HepG2 (cell line): ENCODE measurements around the gene SLC4A11. TPM values are rescaled to one million over a fixed set of nuclear protein-coding genes. Genes with fewer than 3 reads are reported as not detected.

Experiments used
- ARHGAP35 ChIP-seq: sonication (generic); formaldehyde crosslinking; IDR thresholded peaks from 2 replicates; pipeline ENCODE4 v1.9.0; 2022; ENCODE audit warnings: mild to moderate bottlenecking, inconsistent platforms, moderate library complexity, missing genetic modification reagents, borderline replicate concordance
- FOSL2 ChIP-seq: sonication (generic); formaldehyde crosslinking; IDR thresholded peaks from 2 replicates; pipeline ENCODE4 v1.4.0; 2020; ENCODE audit warnings: missing genetic modification reagents
- HNRNPLL ChIP-seq: fragments of 200-400 bp; formaldehyde crosslinking; IDR thresholded peaks from 2 replicates; pipeline ENCODE4 v1.6.1; 2017; ENCODE audit warnings: mild to moderate bottlenecking, low read depth, low read length; ENCODE audit not compliant: poor library complexity, severe bottlenecking
- JARID2 ChIP-seq: sonication (generic); formaldehyde crosslinking; IDR thresholded peaks from 2 replicates; pipeline ENCODE4 v1.8.1; 2023; ENCODE audit warnings: missing genetic modification reagents, inconsistent platforms; ENCODE audit not compliant: insufficient replicate concordance
- MEIS1 ChIP-seq: sonication (generic); formaldehyde crosslinking; IDR thresholded peaks from 2 replicates; pipeline ENCODE4 v1.9.0; 2021; ENCODE audit warnings: mild to moderate bottlenecking, missing genetic modification reagents, moderate library complexity, borderline replicate concordance
- PRMT3 ChIP-seq: sonication (generic); formaldehyde crosslinking; IDR thresholded peaks from 2 replicates; pipeline ENCODE4 v1.8.1; 2022; ENCODE audit warnings: low read depth, mild to moderate bottlenecking, moderate library complexity, missing genetic modification reagents, borderline replicate concordance
- SIX1 ChIP-seq: sonication (generic); formaldehyde crosslinking; IDR thresholded peaks from 2 replicates; pipeline ENCODE4 v1.4.0; 2020; ENCODE audit warnings: missing genetic modification reagents, borderline replicate concordance
- SMAD9 ChIP-seq: sonication (generic); formaldehyde crosslinking; IDR thresholded peaks from 2 replicates; pipeline ENCODE4 v1.5.1; 2020; ENCODE audit warnings: mild to moderate bottlenecking, missing genetic modification reagents
- SPEN ChIP-seq: sonication (generic); formaldehyde crosslinking; IDR thresholded peaks from 2 replicates; pipeline ENCODE4 v1.5.1; 2020; ENCODE audit warnings: low read depth, mild to moderate bottlenecking, missing genetic modification reagents
- TAF1 ChIP-seq: sonication (generic); formaldehyde crosslinking; IDR thresholded peaks from 2 replicates; pipeline ENCODE4 v1.4.0; 2020; ENCODE audit warnings: missing genetic modification reagents
- TAF15 ChIP-seq: fragments of 200-400 bp; formaldehyde crosslinking; IDR thresholded peaks from one replicate; pipeline ENCODE4 v1.6.1; 2018; ENCODE audit warnings: mild to moderate bottlenecking, low read depth, low read length; ENCODE audit not compliant: poor library complexity, severe bottlenecking
- TGIF2 ChIP-seq: IDR thresholded peaks from 2 replicates; pipeline ENCODE4 v1.6.1; 2016; ENCODE audit warnings: control low read depth, missing compliant biosample characterization
- ZNF230 ChIP-seq: sonication (generic); formaldehyde crosslinking; IDR thresholded peaks from 2 replicates; pipeline ENCODE4 v1.4.0; 2020; ENCODE audit warnings: mild to moderate bottlenecking, missing genetic modification reagents
- ZNF431 ChIP-seq: sonication (generic); formaldehyde crosslinking; IDR thresholded peaks from 2 replicates; pipeline ENCODE4 v1.9.0; 2022; ENCODE audit warnings: missing genetic modification reagents, low read depth, mild to moderate bottlenecking, borderline replicate concordance
- ZNF629 ChIP-seq: sonication (generic); formaldehyde crosslinking; conservative IDR thresholded peaks from 2 replicates; pipeline ENCODE4 v1.5.0; 2020; ENCODE audit warnings: missing genetic modification reagents
- ZNF652 ChIP-seq: IDR thresholded peaks from 2 replicates; pipeline ENCODE4 v1.6.1; 2016; ENCODE audit warnings: low read depth, borderline replicate concordance
- ZNF720 ChIP-seq: sonication (generic); formaldehyde crosslinking; IDR thresholded peaks from 2 replicates; pipeline ENCODE4 v1.4.0; 2020; ENCODE audit warnings: missing genetic modification reagents
- ZNF773 ChIP-seq: sonication (generic); formaldehyde crosslinking; IDR thresholded peaks from 2 replicates; pipeline ENCODE4 v1.4.0; 2020; ENCODE audit warnings: missing genetic modification reagents, borderline replicate concordance
- polyA plus RNA-seq, 8 experiments: library from polyadenylated mRNA; depleted of rRNA in 3 of 8; stranded (reverse) in 7 of 8; unstranded in 1 of 8; fragments of >200 nt; fragmentation: Illumina TruSeq in 4 of 8; extraction: Trizol in 4 of 8; gene quantifications; 2 replicates each; pipeline versions ENCODE4 v1.2.1 to v1.2.3, GENCODE V29; 2011 to 2016; ENCODE audit warnings: low read depth in 4 of 8, missing spikeins in 1 of 8, mixed read lengths in 1 of 8; ENCODE audit not compliant: insufficient read depth in 1 of 8
- total RNA-seq, 5 experiments: library from RNA; depleted of rRNA; stranded (reverse); fragments of >200 nt; fragmentation: Illumina TruSeq; extraction: Trizol; gene quantifications; 2 replicates each; pipeline ENCODE4 v1.2.3, GENCODE V29; 2016; ENCODE audit warnings: low read depth in 1 of 5
- TF ChIP-seq, protein P1 (sequence below): IDR thresholded peaks from 2 replicates; pipeline ENCODE4 v1.6.1; 2016; ENCODE audit warnings: missing genetic modification reagents, missing compliant biosample characterization
- TF ChIP-seq, protein P2 (sequence below): IDR thresholded peaks from 2 replicates; pipeline ENCODE4 v1.6.1; 2012; ENCODE audit warnings: low read length, improper control_type of control experiment
- TF ChIP-seq, protein P3 (sequence below): sonication (generic); formaldehyde crosslinking; IDR thresholded peaks from 2 replicates; pipeline ENCODE4 v1.8.0; 2022; ENCODE audit warnings: mild to moderate bottlenecking, missing genetic modification reagents; ENCODE audit not compliant: insufficient replicate concordance
- TF ChIP-seq, protein P4 (sequence below), 2 experiments: sonication (generic) in 1 of 2; formaldehyde crosslinking in 1 of 2; IDR thresholded peaks; 2 replicates each; pipeline versions ENCODE4 v1.4.0 to v1.6.1; 2018 to 2020; ENCODE audit warnings: missing genetic modification reagents in 2 of 2, borderline replicate concordance in 1 of 2, low read depth in 1 of 2, mild to moderate bottlenecking in 1 of 2, missing biosample characterization in 1 of 2

The SLC4A11 gene
- total and polyA plus RNA-seq, 2 of the 13 experiments (the other 11 are each of a cell fraction or from before 2014, with no cell fraction given): 3.9 to 27.0 TPM

DNA sequence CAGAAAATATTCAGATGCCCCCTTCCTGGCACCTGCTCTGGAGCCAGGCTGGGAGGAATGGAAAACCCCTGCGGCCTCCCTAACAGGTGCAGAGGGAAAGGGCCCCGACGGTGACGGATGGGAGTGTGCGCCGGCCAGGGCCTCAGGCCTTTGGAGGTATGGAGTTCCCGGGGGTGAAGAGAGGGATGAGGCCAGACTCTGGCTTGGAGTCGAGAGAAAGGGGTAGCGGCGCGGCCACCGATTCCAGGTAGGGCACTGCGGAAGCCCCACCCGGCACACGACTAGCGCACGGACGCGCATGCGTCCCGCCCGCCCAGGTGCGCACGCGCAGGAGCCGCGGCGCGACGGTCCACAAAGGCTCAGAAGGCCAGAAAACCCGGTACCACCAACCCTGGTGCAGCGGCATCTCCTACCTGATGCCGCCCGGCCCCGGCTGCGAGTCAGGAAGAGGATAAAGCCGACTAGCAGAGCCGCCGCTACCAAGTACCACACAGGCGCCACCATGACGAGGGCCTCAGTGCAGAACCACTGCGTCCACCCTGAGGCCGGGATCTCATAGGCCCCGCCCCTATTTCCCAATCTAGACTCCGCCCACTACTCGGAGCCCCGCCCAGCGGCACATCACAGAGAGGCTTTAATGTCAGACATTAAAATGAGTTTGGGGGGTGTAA is 34.7 kb downstream of the SLC4A11 start, which contains the start of gene DDRGK1 (continued):
- peak; percentile 98 for TF ChIP-seq MEIS1 (CRISPR knock-in tag)
- no peak for TF ChIP-seq ZNF629
- peak; percentile 26; the same call in 1 of the 2 replicates for TF ChIP-seq SIX1
- TF ChIP-seq ZNF431 (CRISPR knock-in tag): peak; percentile 89
- peak; percentile 73 for TF ChIP-seq HNRNPLL
- no peak for TF ChIP-seq PRMT3 (CRISPR knock-in tag)
- no peak for TF ChIP-seq TAF15
- TF ChIP-seq ARHGAP35 (CRISPR knock-in tag): peak; percentile 81; the same call in 1 of the 2 replicates
- TF ChIP-seq, protein P1, sequence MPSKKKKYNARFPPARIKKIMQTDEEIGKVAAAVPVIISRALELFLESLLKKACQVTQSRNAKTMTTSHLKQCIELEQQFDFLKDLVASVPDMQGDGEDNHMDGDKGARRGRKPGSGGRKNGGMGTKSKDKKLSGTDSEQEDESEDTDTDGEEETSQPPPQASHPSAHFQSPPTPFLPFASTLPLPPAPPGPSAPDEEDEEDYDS (CRISPR knock-in tag): peak; percentile 77
- TF ChIP-seq JARID2: peak; percentile 75
- TF ChIP-seq TGIF2 (CRISPR knock-in tag): peak; percentile 87
- no peak; the same call in 1 of the 2 replicates for TF ChIP-seq ZNF720
- peak; percentile 99 for TF ChIP-seq ZNF230
- peak; percentile 93 for TF ChIP-seq TAF1 (CRISPR knock-in tag)
- TF ChIP-seq FOSL2: no peak
- TF ChIP-seq, protein P2, sequence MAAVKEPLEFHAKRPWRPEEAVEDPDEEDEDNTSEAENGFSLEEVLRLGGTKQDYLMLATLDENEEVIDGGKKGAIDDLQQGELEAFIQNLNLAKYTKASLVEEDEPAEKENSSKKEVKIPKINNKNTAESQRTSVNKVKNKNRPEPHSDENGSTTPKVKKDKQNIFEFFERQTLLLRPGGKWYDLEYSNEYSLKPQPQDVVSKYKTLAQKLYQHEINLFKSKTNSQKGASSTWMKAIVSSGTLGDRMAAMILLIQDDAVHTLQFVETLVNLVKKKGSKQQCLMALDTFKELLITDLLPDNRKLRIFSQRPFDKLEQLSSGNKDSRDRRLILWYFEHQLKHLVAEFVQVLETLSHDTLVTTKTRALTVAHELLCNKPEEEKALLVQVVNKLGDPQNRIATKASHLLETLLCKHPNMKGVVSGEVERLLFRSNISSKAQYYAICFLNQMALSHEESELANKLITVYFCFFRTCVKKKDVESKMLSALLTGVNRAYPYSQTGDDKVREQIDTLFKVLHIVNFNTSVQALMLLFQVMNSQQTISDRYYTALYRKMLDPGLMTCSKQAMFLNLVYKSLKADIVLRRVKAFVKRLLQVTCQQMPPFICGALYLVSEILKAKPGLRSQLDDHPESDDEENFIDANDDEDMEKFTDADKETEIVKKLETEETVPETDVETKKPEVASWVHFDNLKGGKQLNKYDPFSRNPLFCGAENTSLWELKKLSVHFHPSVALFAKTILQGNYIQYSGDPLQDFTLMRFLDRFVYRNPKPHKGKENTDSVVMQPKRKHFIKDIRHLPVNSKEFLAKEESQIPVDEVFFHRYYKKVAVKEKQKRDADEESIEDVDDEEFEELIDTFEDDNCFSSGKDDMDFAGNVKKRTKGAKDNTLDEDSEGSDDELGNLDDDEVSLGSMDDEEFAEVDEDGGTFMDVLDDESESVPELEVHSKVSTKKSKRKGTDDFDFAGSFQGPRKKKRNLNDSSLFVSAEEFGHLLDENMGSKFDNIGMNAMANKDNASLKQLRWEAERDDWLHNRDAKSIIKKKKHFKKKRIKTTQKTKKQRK: no peak
- TF ChIP-seq ZNF652 (CRISPR knock-in tag): peak; percentile 57
- no peak; the same call in 1 of the 2 replicates for TF ChIP-seq ZNF773 (CRISPR knock-in tag)
- TF ChIP-seq, protein P3, sequence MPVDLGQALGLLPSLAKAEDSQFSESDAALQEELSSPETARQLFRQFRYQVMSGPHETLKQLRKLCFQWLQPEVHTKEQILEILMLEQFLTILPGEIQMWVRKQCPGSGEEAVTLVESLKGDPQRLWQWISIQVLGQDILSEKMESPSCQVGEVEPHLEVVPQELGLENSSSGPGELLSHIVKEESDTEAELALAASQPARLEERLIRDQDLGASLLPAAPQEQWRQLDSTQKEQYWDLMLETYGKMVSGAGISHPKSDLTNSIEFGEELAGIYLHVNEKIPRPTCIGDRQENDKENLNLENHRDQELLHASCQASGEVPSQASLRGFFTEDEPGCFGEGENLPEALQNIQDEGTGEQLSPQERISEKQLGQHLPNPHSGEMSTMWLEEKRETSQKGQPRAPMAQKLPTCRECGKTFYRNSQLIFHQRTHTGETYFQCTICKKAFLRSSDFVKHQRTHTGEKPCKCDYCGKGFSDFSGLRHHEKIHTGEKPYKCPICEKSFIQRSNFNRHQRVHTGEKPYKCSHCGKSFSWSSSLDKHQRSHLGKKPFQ: peak; percentile 71
- TF ChIP-seq, protein P4, sequence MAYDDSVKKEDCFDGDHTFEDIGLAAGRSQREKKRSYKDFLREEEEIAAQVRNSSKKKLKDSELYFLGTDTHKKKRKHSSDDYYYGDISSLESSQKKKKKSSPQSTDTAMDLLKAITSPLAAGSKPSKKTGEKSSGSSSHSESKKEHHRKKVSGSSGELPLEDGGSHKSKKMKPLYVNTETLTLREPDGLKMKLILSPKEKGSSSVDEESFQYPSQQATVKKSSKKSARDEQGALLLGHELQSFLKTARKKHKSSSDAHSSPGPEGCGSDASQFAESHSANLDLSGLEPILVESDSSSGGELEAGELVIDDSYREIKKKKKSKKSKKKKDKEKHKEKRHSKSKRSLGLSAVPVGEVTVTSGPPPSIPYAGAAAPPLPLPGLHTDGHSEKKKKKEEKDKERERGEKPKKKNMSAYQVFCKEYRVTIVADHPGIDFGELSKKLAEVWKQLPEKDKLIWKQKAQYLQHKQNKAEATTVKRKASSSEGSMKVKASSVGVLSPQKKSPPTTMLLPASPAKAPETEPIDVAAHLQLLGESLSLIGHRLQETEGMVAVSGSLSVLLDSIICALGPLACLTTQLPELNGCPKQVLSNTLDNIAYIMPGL (CRISPR knock-in tag; IDR thresholded peaks at IDR 0.05; ENCODE audit: borderline replicate concordance in 1 of 2, low read depth in 1 of 2): peak; percentile 51 to 86
- TF ChIP-seq SMAD9: peak; percentile 92
- peak; percentile 96 for TF ChIP-seq SPEN
